ENCODE measurements around the gene HPX.

HPX gene

GRCh38 chr11:6468712-6469495 is 28.1 kb upstream of the HPX start:
- in situ Hi-C loops (cut with HindIII; ENCODE audit: low sequenced_read_pairs): no loop called here

DNA sequence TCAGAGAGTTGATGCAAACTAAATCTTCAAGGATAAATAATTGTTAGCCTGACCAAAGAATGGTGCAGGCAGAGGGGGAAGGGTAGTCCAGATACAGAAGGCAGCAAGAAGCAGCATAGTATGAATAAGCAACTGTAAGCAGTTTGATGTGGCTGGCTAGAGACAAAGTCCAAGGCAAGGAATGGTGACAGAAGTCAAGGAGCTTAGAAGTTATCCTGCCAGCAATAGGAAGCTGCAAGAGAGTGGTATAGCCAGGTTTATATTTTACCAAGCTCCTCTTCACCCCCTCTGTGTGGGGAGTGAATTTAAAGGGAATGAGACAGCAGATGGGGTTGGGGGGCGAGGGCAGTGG is 18.3 kb upstream of the HPX start:
- in situ Hi-C loops (cut with HindIII; ENCODE audit: low sequenced_read_pairs): no loop called here

- in situ Hi-C loops (cut with HindIII; ENCODE audit: low sequenced_read_pairs): no loop called here
These were observed 17.7 kb upstream of the HPX start for GRCh38 chr11:6458352-6459098.

- in situ Hi-C loops (cut with HindIII; ENCODE audit: low sequenced_read_pairs): no loop called here
These were observed 17.0 kb upstream of the HPX start for GRCh38 chr11:6457581-6458320.

- in situ Hi-C loops (cut with HindIII; ENCODE audit: low sequenced_read_pairs): no loop called here
These were observed 15.7 kb upstream of the HPX start for GRCh38 chr11:6456361-6457073.

DNA sequence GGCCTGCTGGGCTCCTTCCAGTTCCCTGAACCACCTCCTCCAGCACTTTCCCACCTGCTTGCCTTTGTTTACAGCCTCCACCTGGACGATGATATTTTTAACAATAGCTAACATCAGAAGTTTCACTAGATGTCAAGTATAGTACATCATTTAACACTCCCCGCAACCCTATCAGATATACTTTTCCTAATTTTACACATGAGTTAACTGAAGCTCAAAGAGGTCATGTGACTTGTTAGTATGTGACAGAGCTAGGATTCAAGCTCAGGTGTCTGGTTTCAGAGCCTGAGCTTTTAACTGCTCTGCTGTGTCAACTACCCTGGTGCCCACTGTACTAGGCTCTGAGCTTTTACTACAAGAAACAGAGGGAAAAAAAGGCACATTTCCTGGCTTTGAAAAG is 14.3 kb upstream of the HPX start:
- in situ Hi-C loops (cut with HindIII; ENCODE audit: low sequenced_read_pairs): no loop called here

- in situ Hi-C loops (cut with HindIII; ENCODE audit: low sequenced_read_pairs): no loop called here
These were observed 12.4 kb upstream of the HPX start for GRCh38 chr11:6453152-6453551.

GRCh38 chr11:6452219-6452618 is 11.4 kb upstream of the HPX start:
- in situ Hi-C loops (cut with HindIII; ENCODE audit: low sequenced_read_pairs): no loop called here

DNA sequence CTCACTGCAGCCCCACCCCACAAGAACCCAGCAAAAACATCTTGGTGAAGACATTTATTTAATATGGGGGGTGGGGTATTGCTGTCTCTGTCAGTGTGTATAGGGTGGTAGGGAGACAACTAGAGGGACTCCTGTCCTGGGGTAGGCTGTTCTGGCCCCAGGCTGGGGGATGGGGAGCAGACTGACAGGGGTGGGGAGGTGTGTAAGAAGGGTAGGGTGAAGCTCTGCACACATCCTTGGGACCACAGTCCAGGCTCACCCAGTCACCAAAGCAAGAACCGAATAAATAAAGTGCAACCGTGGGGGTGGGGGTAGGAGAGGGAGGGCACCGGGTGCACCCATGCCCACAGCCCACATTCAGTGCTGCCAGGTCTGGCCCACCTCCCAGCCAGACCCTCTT is 7.8 kb upstream of the HPX start:
- in situ Hi-C loops (cut with HindIII; ENCODE audit: low sequenced_read_pairs): no loop called here

- in situ Hi-C loops (cut with HindIII; ENCODE audit: low sequenced_read_pairs): loop anchor here (5.0 kb wide), 1 partner anchor 56 kb away; no protein-coding TSS in a partner anchor
These were observed 2.6 kb upstream of the HPX start for GRCh38 chr11:6443269-6444003.

- in situ Hi-C loops (cut with HindIII; ENCODE audit: low sequenced_read_pairs): loop anchor here (5.0 kb wide), 1 partner anchor 55 kb away; no protein-coding TSS in a partner anchor
These were observed 1.7 kb upstream of the HPX start for GRCh38 chr11:6442441-6442840.

- in situ Hi-C loops (cut with HindIII; ENCODE audit: low sequenced_read_pairs): no loop called here
These were observed 1.7 kb downstream of the HPX start for GRCh38 chr11:6438979-6439571.

DNA sequence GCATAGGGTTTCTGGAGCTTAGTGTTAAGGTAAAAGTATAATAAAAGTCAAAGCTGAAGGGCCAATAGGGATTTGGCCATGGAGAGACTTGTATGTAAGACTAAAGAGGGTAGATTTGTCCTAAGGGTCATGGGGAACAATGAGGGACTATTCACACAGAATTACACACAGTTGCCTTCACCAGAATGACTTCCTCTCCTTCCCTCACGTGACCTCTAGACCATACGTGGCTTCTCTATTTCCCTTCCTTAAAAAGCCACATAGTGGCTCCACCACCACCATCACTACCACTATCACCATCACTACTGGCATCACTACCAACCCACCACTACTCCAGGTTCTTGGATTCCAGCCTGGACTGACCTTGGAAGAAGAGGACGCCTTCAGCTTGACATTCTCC is 2.8 kb downstream of the HPX start:
- in situ Hi-C loops (cut with HindIII; ENCODE audit: low sequenced_read_pairs): no loop called here

- in situ Hi-C loops (cut with HindIII; ENCODE audit: low sequenced_read_pairs): no loop called here
These were observed 3.4 kb downstream of the HPX start for GRCh38 chr11:6437423-6437822.

DNA sequence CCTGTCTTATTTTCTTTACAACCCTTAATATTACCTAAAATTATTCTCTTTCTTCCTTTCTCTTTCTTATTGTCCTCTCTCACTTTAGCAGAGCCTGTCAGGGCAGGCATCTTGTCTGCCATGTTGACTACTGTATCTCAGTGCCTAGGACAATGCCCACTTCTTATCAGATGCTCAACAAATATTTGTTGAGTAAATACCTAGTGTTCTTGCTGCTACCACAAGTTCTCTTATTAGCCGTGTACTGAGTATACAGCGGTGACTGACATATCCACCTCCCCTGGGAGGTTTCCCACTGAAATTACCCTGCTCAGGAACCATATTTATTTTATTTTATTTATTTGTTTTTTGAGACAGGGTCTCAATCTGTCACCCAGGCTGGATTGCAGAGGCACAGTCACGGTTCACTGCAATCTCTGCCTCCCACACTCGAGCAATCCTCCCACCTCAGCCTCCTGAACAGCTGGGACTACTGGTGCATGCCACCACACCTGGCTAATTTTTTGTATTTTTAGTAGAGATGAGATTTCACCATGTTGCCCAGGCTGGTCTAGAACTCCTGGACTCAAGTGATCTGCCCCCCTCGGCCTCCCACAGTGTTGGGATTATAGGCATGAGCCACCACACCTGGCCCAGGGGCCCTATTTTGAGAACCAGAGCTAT is 6.7 kb downstream of the HPX start:
- in situ Hi-C loops (cut with HindIII; ENCODE audit: low sequenced_read_pairs): no loop called here

- in situ Hi-C loops (cut with HindIII; ENCODE audit: low sequenced_read_pairs): no loop called here
These were observed 8.9 kb downstream of the HPX start for GRCh38 chr11:6431861-6432260.

DNA sequence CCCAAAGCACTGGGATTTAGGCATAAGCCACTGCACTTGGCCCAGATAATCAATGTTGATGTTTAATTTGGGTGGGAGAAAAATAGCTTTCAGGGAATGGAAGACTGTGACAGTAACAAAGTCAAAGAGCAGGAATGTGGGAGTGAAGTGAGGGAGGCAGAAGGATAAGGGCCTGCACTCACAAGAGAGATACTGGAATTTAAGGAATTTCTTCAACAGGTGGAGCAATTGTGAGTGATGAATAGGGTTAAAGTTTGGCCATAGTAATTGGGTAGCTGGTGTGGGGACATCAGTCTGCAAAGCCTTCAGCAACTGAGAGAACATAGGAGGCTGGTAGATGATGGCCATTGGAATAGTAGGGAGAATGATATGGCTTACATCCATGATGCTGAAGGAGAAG is 13.3 kb downstream of the HPX start:
- in situ Hi-C loops (cut with HindIII; ENCODE audit: low sequenced_read_pairs): no loop called here

DNA sequence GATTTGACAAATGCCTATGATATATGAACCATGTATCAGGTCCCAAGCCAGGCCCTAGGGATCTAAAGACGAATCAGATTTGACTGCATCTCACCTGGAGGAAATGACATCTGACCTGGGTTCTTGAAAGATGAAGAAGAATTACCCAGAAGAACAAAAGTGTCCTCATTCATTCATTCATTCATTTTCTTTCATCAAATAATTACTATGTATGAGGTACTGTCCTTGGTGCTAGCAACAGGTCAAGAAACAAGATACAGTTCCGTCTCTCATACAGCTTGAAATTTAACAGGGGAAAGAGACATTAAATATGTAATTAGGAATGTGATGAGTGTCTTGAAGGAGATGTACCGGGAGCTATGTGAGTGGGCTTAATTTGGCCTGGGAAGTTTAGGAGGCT is 20.1 kb downstream of the HPX start:
- in situ Hi-C loops (cut with HindIII; ENCODE audit: low sequenced_read_pairs): no loop called here

GRCh38 chr11:6419009-6419631 is 21.7 kb downstream of the HPX start, which contains the start of gene APBB1:
Gene APBB1 (minus strand): TSS chr11:6419094. CDS start chr11:6411347, 7,747 bp downstream.
- in situ Hi-C loops (cut with HindIII; ENCODE audit: low sequenced_read_pairs): no loop called here

Measured in endothelial cell of hepatic sinusoid (primary cell).